Measurements from ENCODE around the gene NFIA. TPM values are rescaled to one million over a fixed set of nuclear protein-coding genes. Genes with fewer than 3 reads are reported as not detected.

NFIA gene
- total RNA-seq, 1 experiment from 2014 or later: 0.35 TPM

GRCh38 chr1:61310057-61310456 lies 227.7 kb downstream of the NFIA start:
- H2BK20ac ChIP-seq (ENCODE audit: low read depth, low read length, poor library complexity, severe bottlenecking): no peak overlapping the region
- no peak overlapping the region for H3K27ac ChIP-seq (ENCODE audit: insufficient read length, low read depth, low read length)
- H3K4ac ChIP-seq (ENCODE audit: low read depth, low read length): no peak overlapping the region
- no peaks in the 10 kb centered on the region for H4K20me1 ChIP-seq (ENCODE audit: control insufficient read depth, insufficient read depth, insufficient read length)
- no CpG with 5 or more reads among the region's 3 CpGs for WGBS (ENCODE audit: extremely low coverage, insufficient read length, low lambda C conversion rate)
- H3K79me2 ChIP-seq (ENCODE audit: insufficient read depth, low read length): no peaks in the 10 kb centered on the region
- no peak for TF ChIP-seq CTCF (conservative IDR thresholded peaks at IDR 0.05)
- no peak overlapping the region for H2BK12ac ChIP-seq (ENCODE audit: insufficient read length, low read depth, low read length)
- no peak overlapping the region for H3K4me2 ChIP-seq (ENCODE audit: insufficient read depth, insufficient read length, low read length)
- H2BK5ac ChIP-seq (ENCODE audit: insufficient read length, low read length): no peak overlapping the region
- H3K36me3 Mint-ChIP-seq (ENCODE audit: insufficient read depth in 1 of 3, low read depth in 3 of 3): peaks cover 2 to 10% (median 5%) of the 10 kb centered on the region in 3 experiments; a peak in 2 of 7 replicates
- no peak overlapping the region for H4K8ac ChIP-seq (replicated peaks; ENCODE audit: insufficient read length, low read depth, low read length)
- H3K27ac Mint-ChIP-seq: no peak overlapping the region
- H3K4me1 ChIP-seq (ENCODE audit: insufficient read depth, low read length): no peaks in the 10 kb centered on the region
- no peak overlapping the region for H4K91ac ChIP-seq (ENCODE audit: insufficient read length, low read depth, low read length)
- no peaks in the 10 kb centered on the region for H3K27me3 ChIP-seq (ENCODE audit: insufficient read depth, low read length)
- no peak overlapping the region for H2BK120ac ChIP-seq (ENCODE audit: low read depth, low read length, poor library complexity, severe bottlenecking)
- DNase-seq: no peak
- no peaks in the 10 kb centered on the region for H3K9me3 ChIP-seq (ENCODE audit: control insufficient read depth, low read depth, low read length)
- H3T11ph ChIP-seq (ENCODE audit: low read length): no peak overlapping the region
- peaks cover 4 to 6% of the 10 kb centered on the region in 2 experiments; a peak in 2 of 5 replicates for H3K9me3 Mint-ChIP-seq
- H3K27me3 Mint-ChIP-seq (ENCODE audit: low read depth): peaks cover 2% of the 10 kb centered on the region
- H3K23me2 ChIP-seq (ENCODE audit: insufficient read length, low read depth, low read length, poor library complexity, severe bottlenecking): no peaks in the 10 kb centered on the region
- no peak overlapping the region for H3K56ac ChIP-seq (ENCODE audit: insufficient read length, low read depth, low read length)
- no peak overlapping the region for H3K18ac ChIP-seq (ENCODE audit: insufficient read length, low read depth, low read length)
- H3K4me1 Mint-ChIP-seq: peaks cover 4 to 8% of the 10 kb centered on the region in 2 experiments
- no peak overlapping the region for H2BK15ac ChIP-seq (ENCODE audit: low read depth, low read length)
- H2AFZ ChIP-seq (ENCODE audit: low read length): no peak overlapping the region
- no peak overlapping the region for H3K23ac ChIP-seq (ENCODE audit: insufficient read length, low read depth, low read length)
- no peak overlapping the region for H3K9ac ChIP-seq (ENCODE audit: extremely low read depth, insufficient read length, low read length)
- H3K14ac ChIP-seq (ENCODE audit: insufficient read depth, low read length): no peak overlapping the region
- no peak overlapping the region for H3K4me3 Mint-ChIP-seq
- no peak overlapping the region for H2AK5ac ChIP-seq (ENCODE audit: insufficient read length, low read length)
- no peak overlapping the region for H4K5ac ChIP-seq (ENCODE audit: insufficient read length, low read depth, low read length)
- H3K79me1 ChIP-seq (ENCODE audit: insufficient read depth, low read depth, low read length, poor library complexity, severe bottlenecking): no peaks in the 10 kb centered on the region

Data from H9 (cell line).